ENCODE data around the gene ITLN2.
"Not testable (repeated sequence)": the region's sequence is repeated elsewhere in the genome, so short reads cannot be mapped to it uniquely, and the experiment has no call there.

ITLN2 gene

DNA sequence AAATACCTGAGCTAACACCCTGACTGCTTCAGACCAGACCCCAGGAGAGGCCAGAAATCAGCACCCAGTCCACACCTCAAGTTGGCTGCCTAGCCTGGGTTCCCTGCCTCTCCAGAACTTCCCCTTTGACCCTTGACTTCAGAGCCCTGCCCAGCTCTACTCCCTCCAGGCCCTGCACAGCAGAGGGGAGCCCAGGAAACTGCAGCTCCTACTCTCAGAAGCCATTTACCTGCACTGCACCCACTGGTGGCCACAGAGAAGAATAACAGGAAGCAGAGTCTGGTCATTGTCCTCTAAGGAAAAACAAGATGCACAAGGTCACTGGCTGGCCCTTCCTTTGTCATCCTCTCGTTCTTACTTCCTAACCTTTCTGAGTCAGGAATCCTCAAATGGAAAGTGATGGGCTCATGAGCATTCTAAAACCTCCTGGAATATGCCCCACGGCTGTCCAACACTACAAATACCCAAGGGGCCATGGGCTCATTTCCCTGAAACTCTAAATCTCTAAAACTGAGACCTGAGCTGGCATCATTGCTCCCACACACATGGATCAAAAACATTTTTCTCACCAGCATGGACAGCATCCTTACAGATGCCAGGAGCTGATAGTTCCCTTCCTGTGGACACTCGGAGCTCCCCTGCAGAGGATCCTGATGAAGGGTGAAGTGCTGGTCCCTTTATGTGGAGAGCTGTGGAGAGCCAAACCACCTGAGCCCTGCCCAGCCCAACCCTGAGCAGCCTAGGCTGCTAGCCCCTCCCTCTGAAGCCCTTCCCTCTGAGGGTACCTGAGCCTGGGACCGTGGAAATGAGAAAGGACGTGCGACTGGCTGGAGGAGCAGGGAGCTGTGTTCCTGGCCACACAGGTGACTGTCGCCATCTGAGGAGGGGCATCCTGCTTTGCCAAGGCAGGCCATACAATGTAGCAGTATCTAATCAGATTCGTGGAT, at the start of gene ITLN2:
ITLN2 (minus strand) TSS at position 652 of the 947 bp plus-strand sequence; CDS start at position 584, 68 bp downstream.
- DNase-seq, result no peak

DNA sequence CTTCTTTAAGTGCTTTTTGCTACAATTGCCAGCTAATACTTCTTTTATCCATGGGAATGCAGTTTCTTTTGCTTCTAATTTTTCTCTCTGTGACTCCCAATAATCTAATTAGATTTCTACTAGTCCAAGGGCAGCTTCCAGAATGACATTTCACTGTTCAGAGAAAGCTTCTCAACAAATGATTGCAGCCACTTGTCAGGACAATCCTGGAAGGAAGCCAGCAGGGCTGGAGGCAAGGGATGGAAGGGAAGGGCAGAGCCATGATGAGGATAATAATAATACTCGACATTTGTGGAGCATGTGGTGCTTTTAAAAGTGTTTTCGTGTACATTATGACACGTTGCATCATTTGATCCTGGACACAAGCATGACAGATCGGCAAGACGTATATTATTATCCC, 46.9 kb upstream of the ITLN2 start:
- DNase-seq, result no peak

DNA sequence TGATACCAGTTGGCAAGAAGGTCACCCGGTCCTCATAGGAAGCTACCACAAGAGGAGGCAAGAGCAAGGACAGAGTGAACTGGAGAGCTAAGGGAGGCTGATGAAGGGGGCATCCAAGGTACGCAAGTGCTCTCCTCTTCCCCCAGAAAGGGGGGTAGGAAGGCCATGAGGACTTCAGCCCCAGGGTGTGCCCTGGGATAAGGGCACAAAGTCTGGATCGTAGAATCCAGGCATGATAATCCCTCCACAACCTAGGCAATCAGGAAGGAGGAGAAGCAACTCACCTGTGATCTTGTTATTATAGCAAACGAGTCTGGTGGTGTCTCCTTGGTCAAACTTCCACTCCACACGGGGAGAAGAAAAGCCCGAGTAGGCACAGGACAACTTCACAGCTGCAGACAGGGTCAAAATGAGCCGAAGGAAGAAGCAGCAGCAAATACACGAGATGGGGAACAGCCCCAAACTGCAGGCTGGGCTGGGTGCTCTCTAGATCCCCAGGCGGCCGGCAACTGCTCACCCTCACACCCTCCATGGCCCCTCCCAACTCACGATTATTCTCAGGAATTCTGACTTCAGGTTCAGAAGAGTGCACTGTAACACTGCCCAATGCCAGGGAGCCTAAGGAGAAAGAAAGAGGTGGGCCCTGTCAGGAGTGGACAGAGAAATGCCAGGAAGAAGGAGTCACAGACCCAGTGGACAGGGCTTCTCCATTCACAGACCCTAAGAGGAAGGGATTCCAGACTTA, 46.3 kb upstream of the ITLN2 start:
- DNase-seq, result no peak

- no peak for DNase-seq
Measured at GRCh38 chr1:160999376-160999775, 44.8 kb upstream of the ITLN2 start.

- no peak for DNase-seq
Measured at GRCh38 chr1:160997323-160998038, 42.9 kb upstream of the ITLN2 start.

- DNase-seq, result no peak
Measured at GRCh38 chr1:160996178-160996577, 41.6 kb upstream of the ITLN2 start.

DNA sequence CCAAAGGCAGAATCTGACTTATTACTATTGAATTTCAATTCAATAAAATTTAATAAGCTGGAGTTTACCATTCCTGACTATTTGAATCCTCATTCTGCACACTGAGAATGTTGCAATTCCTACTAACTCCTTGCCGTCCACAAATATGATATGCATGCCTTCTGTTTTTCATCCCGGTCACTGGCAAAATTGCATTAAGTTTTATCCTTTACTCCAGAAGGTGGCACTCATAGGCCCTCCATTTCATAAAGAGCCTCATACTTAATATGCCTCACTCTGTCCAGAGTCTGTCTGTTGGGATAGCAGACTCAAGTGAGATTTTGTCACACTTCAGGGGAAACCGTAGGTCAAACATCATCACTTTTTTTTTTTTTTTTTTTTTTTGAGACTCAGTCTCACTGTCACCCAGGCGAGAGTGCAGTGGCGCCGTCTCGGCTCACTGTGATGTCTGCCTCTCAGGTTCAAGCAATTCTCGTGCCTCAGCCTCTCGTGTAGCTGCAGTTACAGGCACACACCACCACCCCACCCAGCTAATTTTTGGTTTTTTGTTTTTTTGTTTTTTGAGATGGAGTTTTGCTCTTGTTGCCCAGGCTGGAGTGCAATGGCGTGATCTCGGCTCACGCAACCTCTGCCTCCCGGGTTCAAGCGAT, 39.1 kb upstream of the ITLN2 start:
- DNase-seq, result no peak

DNA sequence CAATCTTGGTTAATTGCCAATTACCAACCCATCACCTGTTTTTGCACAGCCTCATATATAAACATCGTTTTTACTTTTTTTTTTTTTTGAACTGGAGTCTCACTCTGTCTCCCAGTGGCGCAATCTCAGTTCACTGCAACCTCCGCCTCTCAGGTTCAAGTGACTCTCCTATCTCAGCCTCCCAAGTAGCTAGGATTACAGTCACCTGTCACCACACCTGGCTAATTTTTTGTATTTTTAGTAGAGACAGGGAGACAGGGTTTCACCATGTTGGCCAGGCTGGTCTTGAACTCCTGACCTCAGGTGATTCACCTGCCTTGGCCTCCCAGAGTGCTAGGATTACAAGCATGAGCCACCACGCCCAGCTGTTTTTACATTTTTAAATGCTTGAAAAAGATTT, 37.4 kb upstream of the ITLN2 start:
- not testable (repeated sequence) for DNase-seq

DNA sequence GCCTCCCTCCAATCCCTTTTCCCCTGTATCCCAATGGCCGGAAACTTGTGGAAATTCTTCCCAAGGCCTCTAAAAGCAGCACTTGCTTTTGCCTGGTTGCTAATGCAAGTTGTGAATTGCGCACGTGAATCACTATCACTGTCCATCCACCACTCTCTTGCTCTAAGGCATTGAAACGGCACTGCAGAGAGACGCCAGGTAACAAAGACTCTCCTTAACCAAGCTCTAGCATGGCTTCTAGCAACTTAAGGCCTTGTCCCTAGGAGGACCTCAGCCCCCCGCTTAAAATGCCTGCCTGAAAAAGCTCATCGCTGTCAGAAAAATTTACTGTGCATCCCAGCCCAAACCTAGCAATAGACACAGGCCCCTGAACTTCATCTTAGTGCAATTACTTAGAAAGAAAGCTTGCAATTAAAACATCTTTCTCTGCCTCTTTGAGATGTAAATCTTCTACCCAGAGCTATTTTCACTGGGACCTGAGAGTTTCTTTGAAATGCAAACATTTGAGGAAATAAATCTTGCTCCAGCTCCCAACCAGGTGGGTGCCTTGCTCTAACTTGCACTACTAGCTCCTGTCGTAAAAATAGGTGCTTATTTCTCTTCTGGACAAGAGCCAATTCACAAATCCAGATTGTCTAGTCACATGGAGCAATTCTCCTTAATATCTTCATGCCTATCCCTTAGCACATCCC, 32.9 kb upstream of the ITLN2 start:
- no peak for DNase-seq

DNA sequence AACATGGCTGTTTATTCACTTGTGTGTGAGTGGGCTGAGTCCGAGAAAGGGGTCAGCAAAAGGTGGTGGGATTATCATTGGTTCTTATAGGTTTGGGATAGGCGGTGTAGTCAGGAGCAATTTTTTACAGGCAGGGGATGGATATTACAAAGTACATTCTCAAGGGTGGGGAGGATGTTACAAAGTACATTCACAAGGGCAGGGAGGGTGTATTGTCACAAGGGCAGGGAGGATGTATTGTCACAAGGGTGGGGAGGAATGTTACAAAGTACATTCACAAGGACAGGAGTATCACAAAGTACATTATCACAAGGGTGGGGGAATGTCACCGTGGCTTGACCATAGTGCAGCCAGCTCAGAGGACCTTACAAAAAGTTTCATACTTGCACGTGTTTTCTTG, 31.1 kb upstream of the ITLN2 start:
- DNase-seq, result no peak

- DNase-seq, result no peak
Measured at GRCh38 chr1:160981584-160982411, 27.2 kb upstream of the ITLN2 start.

GRCh38 chr1:160979286-160979685, 24.7 kb upstream of the ITLN2 start:
- DNase-seq, result no peak

- DNase-seq, result no peak
Measured at GRCh38 chr1:160978510-160978927, 23.9 kb upstream of the ITLN2 start.

- DNase-seq, result no peak
Measured at GRCh38 chr1:160975026-160975425, 20.4 kb upstream of the ITLN2 start.

GRCh38 chr1:160973491-160973890, 18.9 kb upstream of the ITLN2 start:
- no peak for DNase-seq

DNA sequence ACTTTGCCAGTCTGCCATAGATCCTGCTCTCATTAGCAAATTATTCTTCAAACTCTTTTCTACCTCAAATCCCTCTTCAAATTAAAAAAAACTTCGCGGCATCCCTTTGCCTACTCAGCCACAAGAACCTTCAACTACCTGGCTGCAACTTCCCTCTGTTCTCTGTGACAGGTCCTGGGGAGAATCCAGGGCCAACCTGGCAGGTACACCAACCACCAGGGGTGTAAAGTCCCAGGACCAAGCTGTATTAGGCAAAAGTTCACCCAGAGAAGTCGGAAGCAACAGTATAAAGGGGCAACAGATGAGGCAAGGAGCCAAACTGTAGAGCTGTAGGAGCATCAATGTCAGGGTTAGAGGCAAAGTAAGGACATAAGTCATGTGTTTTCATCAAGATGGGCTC, 18.3 kb upstream of the ITLN2 start:
- DNase-seq, result no peak

DNA sequence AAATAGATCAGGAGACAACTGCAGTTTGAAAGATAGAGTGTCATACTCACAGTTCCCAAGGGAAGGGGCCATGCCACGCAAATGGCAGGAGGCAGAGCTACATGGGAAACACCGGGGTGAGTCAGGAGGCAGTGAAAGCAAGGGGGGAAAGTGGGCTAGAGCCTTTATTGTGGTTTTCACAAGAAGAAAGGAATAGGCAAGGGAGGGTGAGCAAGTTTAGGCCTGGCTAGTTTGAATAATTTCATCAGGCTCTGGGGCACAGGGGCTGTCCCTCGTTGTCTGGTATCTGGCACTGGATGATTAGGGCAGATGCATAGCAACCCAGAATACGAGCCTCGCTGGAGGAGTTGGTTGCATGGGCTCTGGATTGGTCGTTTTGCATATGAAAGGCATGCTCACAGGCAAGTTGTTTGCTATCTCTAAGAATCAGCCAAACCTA, 17.0 kb upstream of the ITLN2 start:
- no peak for DNase-seq

DNA sequence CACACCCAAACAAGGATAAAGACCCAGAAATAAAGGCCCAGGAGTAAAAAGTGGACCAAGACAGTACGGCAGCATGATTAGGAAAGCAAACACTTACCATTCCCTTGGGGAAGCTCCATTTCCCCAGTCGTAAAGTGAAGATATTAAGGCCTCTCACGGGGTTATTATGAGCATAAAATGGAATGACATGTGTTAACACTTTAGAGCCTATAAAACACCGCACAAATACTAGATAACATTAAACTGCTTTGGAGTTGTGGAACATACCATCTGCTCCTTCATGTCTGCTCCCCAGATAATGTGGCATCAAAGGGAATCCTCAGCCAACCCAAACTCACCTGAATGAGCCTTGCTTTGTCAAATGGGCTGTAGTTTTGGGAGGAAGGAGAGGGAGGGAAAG, 8.9 kb upstream of the ITLN2 start:
- no peak for DNase-seq

DNA sequence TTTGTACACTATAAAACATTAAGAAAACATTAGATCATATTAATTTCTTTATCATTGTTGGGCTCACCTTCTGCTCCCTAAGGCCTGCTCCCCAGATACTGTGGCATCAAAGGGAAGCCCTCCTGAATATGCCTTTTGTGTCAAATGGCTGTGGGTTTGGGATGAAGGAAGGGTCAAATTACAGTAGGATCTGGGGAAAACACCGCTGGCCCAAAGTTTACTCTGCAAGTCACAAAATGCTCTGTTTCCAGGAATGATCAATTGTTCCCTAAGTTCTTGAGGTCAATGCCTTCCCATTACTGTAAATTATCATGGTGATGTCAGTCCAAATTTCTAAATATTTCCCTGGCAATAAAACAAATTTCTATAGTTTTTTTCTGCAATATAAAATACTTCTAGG, 6.8 kb upstream of the ITLN2 start:
- DNase-seq, result no peak

DNA sequence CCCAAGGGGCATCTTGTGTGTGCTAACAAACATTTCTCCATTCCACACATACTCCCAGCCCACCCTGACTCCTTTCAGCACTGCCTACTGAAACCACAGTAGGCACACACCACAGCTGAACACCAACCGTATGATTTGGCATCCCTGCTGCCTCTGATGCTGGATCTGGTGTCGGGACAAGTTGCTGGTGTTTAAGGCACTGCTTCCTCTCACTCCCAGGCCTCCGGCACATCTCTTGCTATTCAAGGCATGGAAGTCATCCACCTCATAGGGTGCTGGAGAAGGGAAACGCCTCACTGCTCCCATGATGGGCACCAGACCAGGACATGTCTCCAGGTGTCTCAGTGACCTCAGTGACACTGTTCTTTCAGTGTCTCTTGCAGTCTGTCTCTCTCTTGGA, 2.4 kb upstream of the ITLN2 start:
- no peak for DNase-seq

DNA sequence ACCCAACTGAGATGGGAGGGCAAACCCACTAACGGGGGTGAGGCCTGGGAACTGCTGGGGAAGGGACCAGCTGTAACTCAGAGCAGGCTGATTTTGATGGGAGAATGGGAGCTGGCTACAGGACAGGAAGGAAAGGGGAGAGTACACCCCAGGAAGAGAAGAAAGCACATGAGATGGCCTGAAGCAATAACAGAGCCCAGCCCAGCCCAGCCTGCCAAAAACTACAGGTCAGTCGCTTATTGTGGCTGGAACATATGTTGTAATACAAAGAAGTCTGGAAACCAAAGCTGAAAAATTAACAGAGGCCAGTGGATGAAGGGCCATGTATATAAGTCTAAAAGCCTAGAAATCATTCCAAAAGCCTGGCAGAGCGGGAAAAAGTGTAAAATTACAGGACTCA, 1.6 kb downstream of the ITLN2 start:
- no peak for DNase-seq
